OCI-LY7 (cell line): ENCODE measurements around the gene OR7G2. TPM values are rescaled to one million over a fixed set of nuclear protein-coding genes. Genes with fewer than 3 reads are reported as not detected.

Experiments
- BruUV-seq: library from RNA; stranded (reverse); fragments of 400-500 nt; replicated peaks from 2 replicates; lab custom pipeline; 2021; lab: Mats Ljungman, UMichigan
- CTCF ChIA-PET: fragments of 300-600 bp; sonication (Branson Sonifier 250); formaldehyde crosslinking; loops from one replicate; lab custom pipeline; 2022; ENCODE audit warnings: antibody characterized with exemption; ENCODE audit not compliant: unreplicated experiment; lab: Charles Lee
- POLR2A ChIA-PET: fragments of 300-600 bp; sonication (Branson Sonifier 250); formaldehyde crosslinking; loops from one replicate; lab custom pipeline; 2022; ENCODE audit warnings: antibody characterized with exemption; lab: Charles Lee
- DNase-seq: peaks from one replicate; pipeline ENCODE4 v3.0.0-alpha.2; 2015; ENCODE audit warnings: low spot score
- H2AFZ ChIP-seq: fragments of 200-600 bp; sonication (generic), shearing (Covaris generic); 2 replicates; pipeline ENCODE4 v1.6.1; 2014; ENCODE audit warnings: mild to moderate bottlenecking, antibody characterized with exemption, low read length, moderate library complexity
- H3K27ac ChIP-seq: fragments of 200-600 bp; sonication (generic); 2 replicates; pipeline ENCODE4 v1.5.1; 2014; ENCODE audit warnings: mixed run types, low read depth, mild to moderate bottlenecking, moderate library complexity, low read length, inconsistent platforms; ENCODE audit not compliant: poor library complexity, severe bottlenecking
- H3K36me3 ChIP-seq: fragments of 200-600 bp; sonication (generic); 2 replicates; pipeline ENCODE4 v1.6.1; 2014; ENCODE audit warnings: mild to moderate bottlenecking, antibody characterized with exemption, low read length, moderate library complexity, mixed read lengths; ENCODE audit not compliant: insufficient read depth
- H3K4me1 ChIP-seq: fragments of 200-600 bp; sonication (generic); 2 replicates; pipeline ENCODE4 v1.5.1; 2014; ENCODE audit warnings: mild to moderate bottlenecking, low read length; ENCODE audit not compliant: insufficient read depth, poor library complexity, severe bottlenecking
- H3K4me2 ChIP-seq: fragments of 200-600 bp; sonication (generic); 2 replicates; pipeline ENCODE4 v1.6.1; 2014; ENCODE audit warnings: mild to moderate bottlenecking, low read length
- H3K4me3 ChIP-seq: fragments of 200-600 bp; sonication (generic); 2 replicates; pipeline ENCODE4 v1.5.1; 2014; ENCODE audit warnings: mild to moderate bottlenecking, low read depth, low read length; ENCODE audit not compliant: poor library complexity, severe bottlenecking
- H3K79me2 ChIP-seq: fragments of 200-600 bp; sonication (generic); 2 replicates; pipeline ENCODE4 v1.6.1; 2016; ENCODE audit warnings: low read depth, mild to moderate bottlenecking, low read length, moderate library complexity, mixed read lengths; ENCODE audit not compliant: insufficient read depth
- H3K9me2 ChIP-seq: fragments of 200-600 bp; sonication (generic); 2 replicates; pipeline ENCODE4 v1.6.1; 2016; ENCODE audit warnings: mild to moderate bottlenecking, low read length, mixed read lengths; ENCODE audit not compliant: insufficient read depth
- H3K9me3 ChIP-seq: fragments of 200-600 bp; sonication (generic); 2 replicates; pipeline ENCODE4 v1.6.1; 2014; ENCODE audit warnings: mild to moderate bottlenecking, mixed run types, low read length, mixed read lengths
- H4K20me1 ChIP-seq: fragments of 200-600 bp; sonication (generic); 2 replicates; pipeline ENCODE4 v1.6.1; 2014; ENCODE audit warnings: mild to moderate bottlenecking, antibody characterized with exemption, low read length, moderate library complexity, mixed read lengths; ENCODE audit not compliant: insufficient read depth
- EZH2phosphoT487 ChIP-seq: fragments of 200-600 bp; sonication (generic); IDR thresholded peaks from 2 replicates; pipeline ENCODE4 v1.6.1; 2018; ENCODE audit warnings: low read depth, borderline replicate concordance, mild to moderate bottlenecking, mixed run types, antibody characterized with exemption, low read length, moderate library complexity, mixed read lengths
- intact Hi-C: fragments of 100-400 bp; cut with micrococcal nuclease; formaldehyde crosslinking; loops from one replicate; pipeline ENCODE4 v1.10.0; 2022; ENCODE audit not compliant: unreplicated experiment
- total RNA-seq, 2 experiments: library from RNA; depleted of rRNA in 1 of 2; stranded (reverse); fragments of >200 nt in 1 of 2; shearing (Covaris generic) in 1 of 2; gene quantifications; 2 replicates each; pipeline ENCODE4 v1.2.3, GENCODE V29; 2014 to 2022
- TF ChIP-seq, protein P1 (sequence below): fragments of 200-600 bp; sonication (generic); conservative IDR thresholded peaks from 2 replicates; pipeline ENCODE4 v1.5.1; 2014; ENCODE audit warnings: mild to moderate bottlenecking, antibody characterized with exemption, low read length, moderate library complexity, mixed read lengths

OR7G2 gene
- total RNA-seq, 2 experiments from 2014 or later, result not detected

- Histone ChIP-seq H3K36me3 (no peaks in the 10 kb centered on the region), H3K27ac (no peak overlapping the region), H3K79me2 (no peaks in the 10 kb centered on the region), H4K20me1 (no peaks in the 10 kb centered on the region), H3K4me3 (no peak overlapping the region), H3K4me1 (peaks cover 2% of the 10 kb centered on the region), H3K9me2 (no peaks in the 10 kb centered on the region), H2AFZ (no peak overlapping the region), H3K9me3 (no peaks in the 10 kb centered on the region), H3K4me2 (no peak overlapping the region)
- no TSS peak for BruUV-seq
- ChIA-PET CTCF (interaction anchor here (0.6 kb wide), 1 partner anchor 14 kb away, joined by 3 read pairs; no protein-coding TSS in a partner anchor), POLR2A (no interaction called here)
- TF ChIP-seq EZH2phosphoT487, result no peak
- TF ChIP-seq, protein P1, sequence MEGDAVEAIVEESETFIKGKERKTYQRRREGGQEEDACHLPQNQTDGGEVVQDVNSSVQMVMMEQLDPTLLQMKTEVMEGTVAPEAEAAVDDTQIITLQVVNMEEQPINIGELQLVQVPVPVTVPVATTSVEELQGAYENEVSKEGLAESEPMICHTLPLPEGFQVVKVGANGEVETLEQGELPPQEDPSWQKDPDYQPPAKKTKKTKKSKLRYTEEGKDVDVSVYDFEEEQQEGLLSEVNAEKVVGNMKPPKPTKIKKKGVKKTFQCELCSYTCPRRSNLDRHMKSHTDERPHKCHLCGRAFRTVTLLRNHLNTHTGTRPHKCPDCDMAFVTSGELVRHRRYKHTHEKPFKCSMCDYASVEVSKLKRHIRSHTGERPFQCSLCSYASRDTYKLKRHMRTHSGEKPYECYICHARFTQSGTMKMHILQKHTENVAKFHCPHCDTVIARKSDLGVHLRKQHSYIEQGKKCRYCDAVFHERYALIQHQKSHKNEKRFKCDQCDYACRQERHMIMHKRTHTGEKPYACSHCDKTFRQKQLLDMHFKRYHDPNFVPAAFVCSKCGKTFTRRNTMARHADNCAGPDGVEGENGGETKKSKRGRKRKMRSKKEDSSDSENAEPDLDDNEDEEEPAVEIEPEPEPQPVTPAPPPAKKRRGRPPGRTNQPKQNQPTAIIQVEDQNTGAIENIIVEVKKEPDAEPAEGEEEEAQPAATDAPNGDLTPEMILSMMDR, result no peak
- DNase-seq, result no peak
- intact Hi-C loops, result loop anchor here (10.0 kb wide), 2 partner anchors 172 to 302 kb away; partner anchors contain the start of genes ZNF266 and ZNF699
These were observed 25.1 kb upstream of the OR7G2 start for GRCh38 chr19:9132422-9132821.

DNA sequence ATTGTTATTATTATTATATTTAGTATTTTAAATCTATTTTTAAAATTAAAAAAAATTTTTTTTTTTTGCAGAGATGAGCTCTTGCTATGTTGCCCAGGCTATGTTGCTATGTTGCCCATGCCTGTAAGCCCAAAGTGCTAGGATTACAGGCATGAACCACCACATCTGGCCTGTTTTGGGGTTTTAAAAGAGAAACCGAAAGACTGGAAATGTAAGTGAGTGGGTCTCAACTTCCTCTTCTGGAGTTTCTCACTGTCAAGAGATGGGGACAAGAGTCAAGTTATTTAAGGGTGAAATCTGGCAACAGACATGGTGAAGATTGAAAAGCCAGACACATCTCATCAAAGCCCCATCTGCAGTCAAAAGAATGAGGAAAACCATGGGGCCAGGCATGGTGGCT, 23.7 kb upstream of the OR7G2 start:
- intact Hi-C loops, result loop anchor here (10.0 kb wide), 2 partner anchors 174 to 304 kb away; partner anchors contain the start of genes ZNF266 and ZNF699
- Histone ChIP-seq H3K4me3 (no peak overlapping the region), H3K9me2 (no peaks in the 10 kb centered on the region), H3K4me1 (peaks cover 2% of the 10 kb centered on the region), H3K9me3 (no peaks in the 10 kb centered on the region), H4K20me1 (no peaks in the 10 kb centered on the region), H3K27ac (no peak overlapping the region), H3K4me2 (0 out of 2 replicates have a peak overlapping the region, but pooled peaks have one; percentile 16), H2AFZ (no peak overlapping the region), H3K79me2 (no peaks in the 10 kb centered on the region), H3K36me3 (no peaks in the 10 kb centered on the region)
- no peak for TF ChIP-seq EZH2phosphoT487
- TF ChIP-seq, protein P1, result no peak
- ChIA-PET CTCF (no interaction called here), POLR2A (no interaction called here)
- no TSS peak for BruUV-seq
- DNase-seq, result peak; percentile 26

GRCh38 chr19:9128171-9128570, 20.9 kb upstream of the OR7G2 start:
- Histone ChIP-seq H4K20me1 (no peaks in the 10 kb centered on the region), H3K27ac (no peak overlapping the region), H3K4me3 (no peak overlapping the region), H3K36me3 (no peaks in the 10 kb centered on the region), H2AFZ (no peak overlapping the region), H3K79me2 (no peaks in the 10 kb centered on the region), H3K4me1 (peaks cover 2% of the 10 kb centered on the region), H3K9me2 (no peaks in the 10 kb centered on the region), H3K4me2 (no peak overlapping the region), H3K9me3 (no peaks in the 10 kb centered on the region)
- DNase-seq, result no peak
- CTCF ChIA-PET, result no interaction called here
- intact Hi-C loops, result no loop called here
- POLR2A ChIA-PET, result no interaction called here
- BruUV-seq, result no TSS peak
- TF ChIP-seq EZH2phosphoT487, result no peak
- TF ChIP-seq, protein P1, result no peak
